LNCaP clone FGC (cell line): ENCODE data around the gene ERC1.
A peak's percentile ranks its signal among the peaks of the same experiment; 100 is the strongest.

Experiments
- DNase-seq: peaks from one replicate; pipeline ENCODE4 v3.0.0-alpha.2; 2011; ENCODE audit warnings: low read depth
- H3K4me3 ChIP-seq: 2 replicates; pipeline ENCODE4 v1.5.1; 2011; ENCODE audit warnings: mild to moderate bottlenecking, low read depth, low read length, control low read depth
- CTCF ChIP-seq: IDR thresholded peaks from 2 replicates; pipeline ENCODE4 v1.5.1; 2012; ENCODE audit warnings: mild to moderate bottlenecking; ENCODE audit not compliant: control insufficient read depth, insufficient read depth; ENCODE audit errors: extremely low read depth

The ERC1 gene

GRCh38 chr12:977156-977555 is 13.9 kb upstream of the ERC1 start:
- no peak for DNase-seq
- no peak for TF ChIP-seq CTCF
- H3K4me3 ChIP-seq: no peak overlapping the region

- H3K4me3 ChIP-seq: no peak overlapping the region
- no peak for DNase-seq
- no peak for TF ChIP-seq CTCF
These were observed 11.7 kb upstream of the ERC1 start for GRCh38 chr12:979349-979748.

- no peak for DNase-seq
- TF ChIP-seq CTCF: no peak
- H3K4me3 ChIP-seq: no peak overlapping the region
These were observed 9.7 kb upstream of the ERC1 start for GRCh38 chr12:981176-981828.

- no peak for TF ChIP-seq CTCF
- no peak overlapping the region for H3K4me3 ChIP-seq
- no peak for DNase-seq
These were observed 9.1 kb upstream of the ERC1 start for GRCh38 chr12:981961-982360.

- TF ChIP-seq CTCF: no peak
- no peak for DNase-seq
- H3K4me3 ChIP-seq: no peak overlapping the region
These were observed 2.4 kb upstream of the ERC1 start for GRCh38 chr12:988646-989045.

- no peak for TF ChIP-seq CTCF
- H3K4me3 ChIP-seq: no peak overlapping the region
- no peak for DNase-seq
These were observed 2.0 kb upstream of the ERC1 start for GRCh38 chr12:989051-989450.

GRCh38 chr12:989751-990660 is 1.0 kb upstream of the ERC1 start:
- TF ChIP-seq CTCF: no peak

More at GRCh38 chr12:989751-990660, 1.0 kb upstream of the ERC1 start:
- peak overlapping the region; percentile 80 for H3K4me3 ChIP-seq
- DNase-seq: peak; percentile 25
